ENCODE results near the gene MEF2A.
"Not testable (repeated sequence)": the region's sequence is repeated elsewhere in the genome, so short reads cannot be mapped to it uniquely, and the experiment has no call there.

Gene MEF2A
- total RNA-seq, result 35.6 to 67.2 (median 50.1) reads per million in 9 experiments

DNA sequence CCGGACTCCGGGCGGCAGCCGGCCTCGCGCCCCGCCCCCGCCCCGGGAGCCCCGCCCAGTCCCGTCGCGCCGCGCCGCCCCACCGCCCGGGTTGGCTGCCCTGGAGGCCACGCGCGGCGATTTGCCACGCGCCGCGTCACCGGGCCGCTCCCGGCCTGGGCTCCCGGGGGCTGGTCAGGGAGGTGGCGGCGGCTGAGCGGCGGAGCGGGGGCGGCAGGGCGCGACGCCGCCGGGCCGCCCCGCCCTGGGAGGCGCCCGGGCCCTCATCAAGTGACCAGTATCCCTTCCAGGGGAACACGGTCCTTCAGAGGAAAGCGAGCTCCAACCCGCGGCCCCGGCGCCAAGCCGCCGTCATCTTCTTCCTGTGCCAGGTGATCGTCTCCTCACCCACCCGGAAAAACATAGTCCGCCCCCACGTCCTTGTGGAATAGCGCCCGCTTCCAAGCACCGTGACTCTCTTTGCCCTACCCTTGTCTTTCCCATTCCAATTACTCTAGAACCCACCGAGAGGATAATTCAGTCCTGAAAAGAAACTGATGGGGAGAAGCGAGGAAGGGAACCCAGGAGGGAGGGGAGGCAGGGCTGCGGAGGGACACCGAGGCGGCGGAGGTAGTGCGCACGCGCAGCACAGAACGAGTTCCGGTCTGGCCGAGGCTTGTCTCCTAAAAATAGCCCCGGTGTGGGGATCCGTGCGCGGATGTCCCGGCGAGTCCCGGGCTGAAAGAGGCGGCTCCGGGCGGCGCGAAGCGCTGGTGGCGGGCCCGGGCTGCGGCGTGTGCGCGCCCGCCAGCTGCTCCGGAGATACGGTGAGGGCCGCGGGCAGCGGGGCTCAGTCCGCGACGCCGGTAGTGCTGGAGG, at the start of gene MEF2A:
Gene MEF2A, plus strand, starts transcription at position 686 of the 858 bp plus-strand sequence. CDS start 67,136 bp downstream, outside the sequence.
- Mint-ChIP-seq H3K4me1 (ENCODE audit: low read depth in 2 of 2) (peaks cover 21 to 27% of the 10 kb centered on the region in 2 donors), H3K27ac (peak within 1 kb of the TSS; percentile 93 to 95)

DNA sequence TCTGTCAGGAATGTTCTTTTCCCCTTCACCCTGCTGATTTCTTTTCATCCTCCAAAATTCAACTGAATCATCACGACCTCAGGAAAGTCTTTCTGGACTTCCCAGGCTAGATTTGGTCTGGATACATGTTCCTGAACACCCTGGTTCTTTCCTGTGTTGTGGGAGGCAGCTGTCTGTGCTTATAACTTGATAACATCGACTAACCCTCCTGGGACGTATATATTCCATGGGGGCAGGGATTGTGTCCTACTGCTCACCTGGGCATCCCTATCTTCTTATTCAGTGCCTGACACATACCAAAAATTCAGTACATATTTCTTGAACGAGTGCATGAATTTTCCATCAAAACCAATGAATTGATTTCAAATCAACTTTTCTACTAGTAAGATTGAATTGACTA, 47.6 kb upstream of the MEF2A start:
- Mint-ChIP-seq H3K4me1 (ENCODE audit: low read depth in 2 of 2) (no peaks in the 10 kb centered on the region), H3K27ac (no peak overlapping the region), H3K4me3 (no peak overlapping the region), H3K27me3 (peaks cover 7 to 15% of the 10 kb centered on the region in 2 donors), H3K36me3 (ENCODE audit: insufficient read depth) (peaks cover 3% of the 10 kb centered on the region), H3K9me3 (no peaks in the 10 kb centered on the region)
- ATAC-seq (replicated peaks), result no peak
- DNase-seq, result no peak

More for the DNA sequence above, at the start of gene MEF2A:
- peaks cover 12% of the 10 kb centered on the region for H3K36me3 Mint-ChIP-seq (ENCODE audit: insufficient read depth)
- DNase-seq (peak; percentile 86 to 90 (median 88)), ATAC-seq (replicated peaks) (peak; percentile 78)
- no peaks in the 10 kb centered on the region for H3K27me3 Mint-ChIP-seq
- no peaks in the 10 kb centered on the region for H3K9me3 Mint-ChIP-seq
- H3K4me3 Mint-ChIP-seq, result peak within 1 kb of the TSS; percentile 94 to 97

DNA sequence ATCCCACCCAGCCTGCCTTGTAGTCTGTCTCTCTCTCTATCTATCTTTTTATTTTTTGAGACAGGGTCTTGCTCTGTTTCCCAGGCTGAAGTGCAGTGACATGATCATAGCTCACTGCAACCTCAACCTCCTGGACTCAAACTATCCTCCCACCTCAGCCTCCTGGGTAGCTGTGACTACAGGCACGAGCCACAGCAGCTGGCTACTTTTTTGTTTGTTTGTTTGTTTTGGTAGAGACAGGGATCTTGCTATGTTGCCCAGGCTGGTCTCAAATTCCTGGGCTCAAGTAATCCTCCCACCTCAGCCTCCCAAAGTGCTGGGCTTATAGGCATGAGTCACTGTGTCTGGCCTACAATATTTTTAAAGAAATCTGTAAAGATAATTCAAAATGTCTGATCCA, 46.4 kb upstream of the MEF2A start:
- not testable (repeated sequence) for H3K4me1 Mint-ChIP-seq (ENCODE audit: low read depth in 2 of 2); DNase-seq; H3K9me3 Mint-ChIP-seq; ATAC-seq (replicated peaks); H3K27ac Mint-ChIP-seq; H3K36me3 Mint-ChIP-seq (ENCODE audit: insufficient read depth); H3K4me3 Mint-ChIP-seq
- H3K27me3 Mint-ChIP-seq, result peaks cover under 1 to 15% of the 10 kb centered on the region in 2 donors

DNA sequence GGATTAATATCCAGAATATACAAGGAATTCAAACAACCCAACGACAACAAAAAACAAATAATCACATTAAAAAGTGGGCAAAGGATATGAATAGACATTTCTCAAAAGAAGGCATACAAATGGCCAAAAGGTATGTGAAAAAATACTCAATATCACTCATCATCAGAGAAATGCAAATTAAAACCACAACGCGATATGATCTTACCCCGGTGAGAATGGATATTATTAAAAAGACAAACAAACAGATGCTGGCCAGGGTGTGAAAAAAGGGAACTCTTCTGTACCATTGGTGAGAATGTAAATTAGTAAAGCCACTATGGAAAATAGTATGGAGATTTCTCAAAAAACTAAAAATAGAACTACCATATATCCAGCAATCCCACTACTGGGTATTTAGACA, 43.5 kb upstream of the MEF2A start:
- no peak for ATAC-seq (replicated peaks)
- no peak overlapping the region for H3K4me3 Mint-ChIP-seq
- no peak overlapping the region for H3K27ac Mint-ChIP-seq
- no peak for DNase-seq
- H3K36me3 Mint-ChIP-seq (ENCODE audit: insufficient read depth), result no peaks in the 10 kb centered on the region
- H3K4me1 Mint-ChIP-seq (ENCODE audit: low read depth in 2 of 2), result no peaks in the 10 kb centered on the region
- H3K9me3 Mint-ChIP-seq, result no peaks in the 10 kb centered on the region
- H3K27me3 Mint-ChIP-seq, result peaks cover 0 to 20% of the 10 kb centered on the region in 2 donors

DNA sequence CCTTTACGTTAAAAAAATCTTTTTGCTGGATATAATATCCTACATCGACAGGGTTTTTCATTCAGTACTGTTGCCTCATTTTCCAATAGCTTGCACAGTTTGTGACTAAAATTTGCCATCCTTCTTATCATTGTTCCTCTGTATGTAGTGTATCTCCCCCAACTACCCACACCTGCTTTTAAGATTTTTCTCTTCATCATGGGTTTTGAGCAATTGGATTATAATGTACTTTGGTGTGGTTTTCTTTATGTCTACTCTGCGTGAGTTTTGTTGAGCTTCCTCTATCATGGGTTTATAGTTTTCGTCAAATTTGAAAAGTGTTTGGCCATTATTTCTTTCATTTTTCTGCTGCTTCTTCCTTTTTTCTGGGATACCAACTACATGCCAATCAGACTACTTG, 39.6 kb upstream of the MEF2A start:
- no peak for ATAC-seq (replicated peaks)
- Mint-ChIP-seq H3K4me3 (no peak overlapping the region), H3K36me3 (ENCODE audit: insufficient read depth) (no peaks in the 10 kb centered on the region), H3K9me3 (no peaks in the 10 kb centered on the region), H3K27ac (no peak overlapping the region), H3K27me3 (peaks cover 0 to 27% of the 10 kb centered on the region in 2 donors), H3K4me1 (ENCODE audit: low read depth in 2 of 2) (no peaks in the 10 kb centered on the region)
- DNase-seq, result no peak

DNA sequence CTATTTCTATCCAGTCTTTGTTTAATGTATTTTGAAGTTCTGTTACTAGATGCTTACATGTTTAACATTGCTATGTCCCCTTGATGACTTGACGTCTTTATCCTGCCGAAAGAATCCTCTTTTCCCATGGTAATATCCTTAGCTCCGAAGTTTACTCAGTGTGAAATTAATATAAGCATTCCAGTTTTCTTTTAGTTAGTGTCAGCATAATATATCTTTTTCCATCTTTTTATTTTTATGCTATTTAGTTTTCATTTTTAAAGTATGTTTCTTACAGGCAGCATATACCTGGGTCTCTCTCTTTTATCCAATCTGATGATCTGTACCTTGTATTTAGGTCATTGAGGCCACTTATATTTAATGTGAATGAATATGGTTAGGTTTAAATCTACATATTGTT, 39.1 kb upstream of the MEF2A start:
- Mint-ChIP-seq H3K36me3 (ENCODE audit: insufficient read depth) (no peaks in the 10 kb centered on the region), H3K4me1 (ENCODE audit: low read depth in 2 of 2) (no peaks in the 10 kb centered on the region), H3K4me3 (no peak overlapping the region), H3K27ac (no peak overlapping the region), H3K27me3 (peaks cover 0 to 27% of the 10 kb centered on the region in 2 donors), H3K9me3 (no peaks in the 10 kb centered on the region)
- ATAC-seq (replicated peaks) (no peak), DNase-seq (no peak)

DNA sequence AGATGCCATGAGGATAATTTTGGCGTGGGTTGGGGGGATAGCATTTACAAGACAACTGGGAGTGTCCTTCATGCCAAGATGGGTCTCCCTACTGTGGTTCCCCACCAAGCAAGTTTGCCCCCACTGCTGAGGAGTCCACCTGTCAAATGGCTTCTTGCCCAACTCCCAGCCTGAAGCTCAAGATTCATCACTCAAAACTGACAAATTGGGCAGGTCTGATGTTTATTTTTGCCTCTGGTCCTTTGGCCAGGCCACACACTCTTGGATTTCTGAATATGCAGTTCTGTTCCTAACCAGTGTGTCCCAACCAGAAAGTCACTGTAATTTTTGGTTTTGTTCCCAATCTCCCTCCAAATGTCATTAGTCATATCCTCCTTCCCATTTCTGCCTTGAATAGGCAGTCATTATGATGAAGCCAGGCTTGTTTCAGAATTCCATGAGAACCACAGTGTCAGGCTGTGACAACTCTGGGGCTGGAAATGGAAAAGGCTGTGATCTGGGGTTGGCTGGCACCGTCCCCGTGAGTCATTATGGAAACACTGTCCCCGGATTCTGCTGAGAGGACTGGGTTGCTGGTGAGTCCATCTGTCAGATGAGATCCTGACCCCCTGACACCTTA, 29.3 kb upstream of the MEF2A start:
- DNase-seq, result no peak

DNA sequence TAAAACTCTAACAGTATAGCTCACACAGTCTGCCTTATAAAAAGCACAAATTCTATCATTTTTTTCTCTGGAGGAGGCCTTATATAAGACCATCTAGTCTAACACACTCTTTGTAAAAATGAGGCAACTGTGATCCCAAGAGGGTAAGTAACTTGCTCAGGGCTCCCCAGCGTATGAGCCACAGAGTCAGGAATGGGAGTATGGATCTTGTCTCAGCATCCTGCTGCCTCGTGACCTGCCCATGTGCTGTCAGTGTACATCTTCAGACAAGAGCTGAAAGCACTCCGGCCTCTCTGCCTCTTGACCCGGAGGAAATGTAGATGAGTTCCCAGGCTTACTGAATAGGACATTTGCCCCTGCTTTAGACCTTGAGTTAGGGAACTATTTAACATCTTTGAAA, 28.4 kb upstream of the MEF2A start:
- Mint-ChIP-seq H3K27ac (no peak overlapping the region), H3K27me3 (peaks cover 15 to 29% of the 10 kb centered on the region in 2 donors), H3K4me3 (no peak overlapping the region), H3K36me3 (ENCODE audit: insufficient read depth) (no peaks in the 10 kb centered on the region), H3K9me3 (no peaks in the 10 kb centered on the region), H3K4me1 (ENCODE audit: low read depth in 2 of 2) (no peaks in the 10 kb centered on the region)
- DNase-seq (no peak), ATAC-seq (replicated peaks) (no peak)

More for the DNA sequence above, 29.3 kb upstream of the MEF2A start:
- Mint-ChIP-seq H3K27ac (no peak overlapping the region), H3K4me1 (ENCODE audit: low read depth in 2 of 2) (no peaks in the 10 kb centered on the region), H3K27me3 (peaks cover 20 to 32% of the 10 kb centered on the region in 2 donors), H3K9me3 (no peaks in the 10 kb centered on the region), H3K4me3 (no peak overlapping the region), H3K36me3 (ENCODE audit: insufficient read depth) (no peaks in the 10 kb centered on the region)
- no peak for ATAC-seq (replicated peaks)

DNA sequence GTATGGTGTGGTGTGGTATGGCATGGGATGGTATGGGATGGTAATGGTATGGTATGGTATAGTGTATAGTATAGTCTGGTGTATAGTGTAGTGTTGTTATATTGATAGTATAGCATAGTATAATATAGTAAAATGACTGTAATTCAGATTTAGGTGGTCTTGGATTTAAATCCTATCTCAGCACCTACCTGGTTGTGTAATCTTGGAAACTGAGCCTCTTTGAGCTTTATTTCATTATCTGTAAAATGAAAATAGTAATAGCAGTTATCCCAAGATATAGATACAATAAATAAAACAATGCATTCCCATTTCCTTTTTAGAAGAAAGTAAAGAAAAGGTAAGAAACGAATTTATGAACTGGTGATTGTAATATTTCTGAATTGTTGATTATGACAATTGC, 27.5 kb upstream of the MEF2A start:
- Mint-ChIP-seq H3K27ac (no peak overlapping the region), H3K4me1 (ENCODE audit: low read depth in 2 of 2) (no peaks in the 10 kb centered on the region), H3K36me3 (ENCODE audit: insufficient read depth) (no peaks in the 10 kb centered on the region), H3K9me3 (no peaks in the 10 kb centered on the region), H3K4me3 (no peak overlapping the region), H3K27me3 (peaks cover 14 to 26% of the 10 kb centered on the region in 2 donors)
- no peak for DNase-seq
- ATAC-seq (replicated peaks), result no peak

DNA sequence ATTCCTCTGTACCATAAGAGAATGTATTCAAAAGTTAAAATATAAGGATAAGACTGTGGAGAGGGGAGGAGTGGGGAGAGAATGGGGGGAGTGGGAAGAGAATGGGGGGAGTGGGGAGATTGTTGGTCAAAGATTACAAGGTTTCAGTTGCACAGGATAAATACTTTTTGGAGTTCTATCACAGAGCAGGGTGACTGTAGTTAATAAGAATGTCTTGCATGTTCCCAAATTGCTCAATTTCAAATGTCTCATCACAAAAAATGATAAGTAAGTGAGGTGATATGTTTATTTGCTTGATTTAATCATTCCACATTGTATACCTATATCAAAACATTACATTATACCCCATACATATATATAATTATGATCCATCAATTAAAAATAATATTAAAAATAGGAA, 23.0 kb upstream of the MEF2A start:
- no peak overlapping the region for H3K27ac Mint-ChIP-seq
- ATAC-seq (replicated peaks) (no peak), DNase-seq (no peak)
- H3K9me3 Mint-ChIP-seq, result no peaks in the 10 kb centered on the region
- H3K4me1 Mint-ChIP-seq (ENCODE audit: low read depth in 2 of 2), result no peaks in the 10 kb centered on the region
- H3K27me3 Mint-ChIP-seq, result no peaks in the 10 kb centered on the region
- H3K36me3 Mint-ChIP-seq (ENCODE audit: insufficient read depth), result no peaks in the 10 kb centered on the region
- no peak overlapping the region for H3K4me3 Mint-ChIP-seq

DNA sequence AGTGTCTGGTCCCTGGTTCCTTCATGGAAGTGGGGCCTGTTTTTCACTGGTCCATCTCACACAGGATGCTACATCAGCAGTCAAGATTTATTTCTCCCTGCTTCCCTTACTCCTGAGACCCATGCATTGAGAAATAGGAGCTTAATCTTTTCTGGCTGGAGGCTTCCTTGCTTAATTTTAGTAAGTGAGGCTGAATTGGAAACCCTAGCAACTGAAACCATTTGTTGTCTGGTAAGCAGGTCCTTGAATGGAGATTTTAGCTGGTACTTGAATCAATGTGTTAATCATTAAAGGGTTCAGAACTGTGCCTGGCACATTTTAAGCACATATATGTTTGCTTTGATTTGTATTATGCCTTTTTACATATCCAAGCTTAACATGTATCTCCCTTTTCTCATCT, 20.2 kb upstream of the MEF2A start:
- Mint-ChIP-seq H3K27me3 (peaks cover 5 to 9% of the 10 kb centered on the region in 2 donors), H3K4me3 (no peak overlapping the region), H3K36me3 (ENCODE audit: insufficient read depth) (no peaks in the 10 kb centered on the region), H3K9me3 (no peaks in the 10 kb centered on the region), H3K27ac (no peak overlapping the region), H3K4me1 (ENCODE audit: low read depth in 2 of 2) (no peaks in the 10 kb centered on the region)
- ATAC-seq (replicated peaks), result no peak
- DNase-seq, result no peak

DNA sequence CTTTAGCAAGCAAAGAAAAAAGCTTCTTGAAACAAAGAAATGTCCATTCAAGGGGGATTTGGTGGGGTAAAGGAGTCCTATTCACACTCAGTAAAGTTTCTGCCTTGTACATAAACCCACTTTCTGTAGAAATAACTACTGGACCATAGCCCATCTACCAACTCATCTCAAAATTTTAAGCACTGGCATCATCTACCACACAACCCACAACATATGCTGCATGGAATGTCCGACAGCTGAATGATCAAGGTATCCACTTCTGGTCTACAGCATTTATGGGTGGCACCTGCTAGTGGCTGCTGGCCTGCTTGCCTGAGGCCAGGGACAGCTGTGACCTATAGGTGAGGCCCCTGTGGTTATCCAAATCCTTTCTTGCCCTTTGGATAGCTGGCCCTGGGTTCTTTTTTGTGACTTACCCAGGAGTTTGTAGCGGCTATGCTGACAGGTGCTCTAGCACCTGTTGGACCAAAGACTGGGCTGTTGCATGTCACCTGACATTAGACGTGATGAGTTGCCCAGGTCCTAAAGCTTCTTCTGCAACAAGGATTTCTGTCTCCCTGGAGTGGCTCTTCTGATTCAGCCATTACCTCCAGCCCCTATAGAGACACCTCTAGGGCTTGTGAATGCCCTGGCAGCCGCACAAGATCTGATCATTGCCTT, 19.2 kb upstream of the MEF2A start:
- DNase-seq (no peak), ATAC-seq (replicated peaks) (no peak)
- no peaks in the 10 kb centered on the region for H3K36me3 Mint-ChIP-seq (ENCODE audit: insufficient read depth)
- H3K9me3 Mint-ChIP-seq, result no peaks in the 10 kb centered on the region
- no peak overlapping the region for H3K4me3 Mint-ChIP-seq
- no peak overlapping the region for H3K27ac Mint-ChIP-seq
- no peaks in the 10 kb centered on the region for H3K4me1 Mint-ChIP-seq (ENCODE audit: low read depth in 2 of 2)
- peaks cover 5 to 9% of the 10 kb centered on the region in 2 donors for H3K27me3 Mint-ChIP-seq

DNA sequence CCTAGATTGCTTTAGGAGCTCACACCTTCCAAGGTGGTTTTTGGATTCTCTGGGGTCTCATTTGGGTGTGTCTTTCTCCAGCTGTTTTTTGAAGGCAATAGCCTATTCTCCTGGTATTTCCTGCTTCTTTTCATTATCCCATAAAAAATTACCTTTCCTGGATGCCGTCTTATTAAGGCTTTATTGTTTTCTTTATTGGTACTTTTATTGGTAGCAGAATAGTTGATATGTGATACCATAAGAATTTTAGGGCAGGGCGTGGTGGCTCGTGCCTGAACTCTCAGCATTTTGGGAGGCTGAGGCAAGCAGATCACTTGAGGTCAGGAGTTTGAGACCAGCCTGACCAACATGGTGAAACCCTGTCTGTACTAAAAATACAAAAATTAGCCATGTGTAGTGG, 18.3 kb upstream of the MEF2A start:
- DNase-seq, result no peak
- Mint-ChIP-seq H3K9me3 (no peaks in the 10 kb centered on the region), H3K36me3 (ENCODE audit: insufficient read depth) (no peaks in the 10 kb centered on the region), H3K27ac (no peak overlapping the region), H3K4me1 (ENCODE audit: low read depth in 2 of 2) (no peaks in the 10 kb centered on the region), H3K27me3 (peaks cover 5 to 9% of the 10 kb centered on the region in 2 donors), H3K4me3 (no peak overlapping the region)
- ATAC-seq (replicated peaks), result no peak
